HEK293T (cell line): Measurements from ENCODE around the gene RFNG.

ENCODE experiments used
- CTBP1 ChIP-seq: fragments of 450-650 bp; IDR thresholded peaks from 2 replicates; pipeline ENCODE4 v1.6.1; 2016; ENCODE audit warnings: borderline replicate concordance
- PKNOX1 ChIP-seq: fragments of 450-650 bp; IDR thresholded peaks from 2 replicates; pipeline ENCODE4 v1.6.1; 2016
- TARDBP ChIP-seq: fragments of 450-650 bp; IDR thresholded peaks from 2 replicates; pipeline ENCODE4 v1.6.1; 2016

GRCh38 chr17:82060001-82060380 lies 8.4 kb upstream of the RFNG start:
- TF ChIP-seq TARDBP, result no peak
- no peak for TF ChIP-seq CTBP1
- TF ChIP-seq PKNOX1, result no peak
